Activated CD4-positive, alpha-beta T cell treated with anti-CD3 and anti-CD28 coated beads, Interleukin-2, amount 10 ng/mL, durations not matched to agents 7 days and 5 days (primary cell): Measurements from ENCODE around the gene NUP93. TPM values are rescaled to one million over a fixed set of nuclear protein-coding genes. Genes with fewer than 3 reads are reported as not detected.
"Not testable (repeated sequence)": the region's sequence is repeated elsewhere in the genome, so short reads cannot be mapped to it uniquely, and the experiment has no call there.

ENCODE experiments used
- CTCF ChIA-PET: fragments of 350-600 bp; sonication (Branson Sonifier 250); formaldehyde crosslinking; loops from one replicate; lab custom pipeline; 2021; ENCODE audit warnings: antibody characterized with exemption; lab: Charles Lee
- POLR2A ChIA-PET: fragments of 350-600 bp; sonication (Branson Sonifier 250); formaldehyde crosslinking; loops from one replicate; lab custom pipeline; 2021; ENCODE audit warnings: antibody characterized with exemption; lab: Charles Lee
- DNase-seq: peaks from one replicate; pipeline ENCODE4 v3.0.0-alpha.2; 2020
- H3K27ac Mint-ChIP-seq: one replicate; pipeline ENCODE4 v1.8.0; 2021; ENCODE audit warnings: mild to moderate bottlenecking, moderate library complexity, mixed read lengths
- H3K27me3 Mint-ChIP-seq: one replicate; pipeline ENCODE4 v1.8.0; 2021; ENCODE audit warnings: mixed read lengths
- H3K36me3 Mint-ChIP-seq: one replicate; pipeline ENCODE4 v1.8.0; 2021; ENCODE audit warnings: low read depth, mixed read lengths
- H3K4me1 Mint-ChIP-seq: one replicate; pipeline ENCODE4 v1.8.0; 2021; ENCODE audit warnings: mixed read lengths
- H3K4me3 Mint-ChIP-seq: one replicate; pipeline ENCODE4 v1.8.0; 2021; ENCODE audit warnings: mild to moderate bottlenecking, moderate library complexity, mixed read lengths
- H3K9me3 Mint-ChIP-seq: one replicate; pipeline ENCODE4 v1.8.0; 2021; ENCODE audit warnings: mixed read lengths
- total RNA-seq, 2 experiments: library from RNA; stranded (reverse); gene quantifications; one replicate each; pipeline ENCODE4 v1.2.3, GENCODE V29; 2021

NUP93 gene
- total RNA-seq, 2 experiments from 2014 or later = 85.0 to 85.9 TPM

DNA sequence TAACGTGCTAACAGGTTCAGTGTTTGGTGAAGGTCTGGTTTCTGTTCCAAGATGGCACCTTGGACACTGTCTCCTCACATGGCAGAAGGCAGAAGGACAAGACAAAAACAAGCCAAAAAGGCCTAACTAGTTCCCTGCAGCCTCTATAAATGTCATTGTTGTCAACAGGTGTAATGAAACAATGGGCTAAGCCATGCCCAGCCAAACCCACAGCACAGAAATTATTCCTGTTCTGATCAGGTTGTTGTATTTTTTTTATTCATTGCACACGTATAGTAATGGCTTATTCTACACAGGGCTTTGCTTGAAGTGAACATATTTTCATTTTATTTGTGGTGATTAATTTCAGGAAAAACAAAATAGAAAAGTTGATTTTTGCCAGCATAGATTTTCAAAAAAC lies 16.1 kb upstream of the NUP93 start:
- Mint-ChIP-seq H3K36me3 (no peaks in the 10 kb centered on the region), H3K9me3 (no peaks in the 10 kb centered on the region), H3K4me1 (peaks cover 19% of the 10 kb centered on the region), H3K27me3 (no peaks in the 10 kb centered on the region), H3K4me3 (no peak overlapping the region), H3K27ac (no peak overlapping the region)
- CTCF ChIA-PET = no interaction called here
- no peak for DNase-seq
- POLR2A ChIA-PET = no interaction called here

DNA sequence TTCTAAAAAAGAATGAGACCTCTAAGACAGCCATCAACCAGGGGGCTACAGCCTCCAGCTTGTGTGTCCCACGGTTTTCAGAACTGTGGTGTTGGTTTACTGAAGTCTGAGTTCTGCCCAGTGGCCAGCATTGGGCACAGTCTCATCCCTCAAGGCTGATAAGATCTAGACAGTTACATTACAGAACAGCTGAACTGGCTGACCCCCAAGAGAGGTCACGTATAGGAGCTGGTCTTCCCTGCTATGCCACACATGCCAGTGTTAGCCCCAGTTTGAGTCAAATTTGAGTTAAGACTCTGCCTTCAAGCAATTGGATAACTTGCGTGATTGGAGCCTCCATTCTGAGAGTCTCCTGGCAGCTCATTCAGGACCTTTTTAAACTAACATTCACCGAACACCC lies 14.8 kb upstream of the NUP93 start:
- no peaks in the 10 kb centered on the region for H3K27me3 Mint-ChIP-seq
- DNase-seq = no peak
- H3K36me3 Mint-ChIP-seq = no peaks in the 10 kb centered on the region
- no peak overlapping the region for H3K4me3 Mint-ChIP-seq
- no peak overlapping the region for H3K27ac Mint-ChIP-seq
- ChIA-PET CTCF (interaction anchor here (1.1 kb wide), 1 partner anchor 18 kb away, joined by 4 read pairs; no protein-coding TSS in a partner anchor), POLR2A (no interaction called here)
- no peaks in the 10 kb centered on the region for H3K9me3 Mint-ChIP-seq
- H3K4me1 Mint-ChIP-seq = peaks cover 5% of the 10 kb centered on the region

DNA sequence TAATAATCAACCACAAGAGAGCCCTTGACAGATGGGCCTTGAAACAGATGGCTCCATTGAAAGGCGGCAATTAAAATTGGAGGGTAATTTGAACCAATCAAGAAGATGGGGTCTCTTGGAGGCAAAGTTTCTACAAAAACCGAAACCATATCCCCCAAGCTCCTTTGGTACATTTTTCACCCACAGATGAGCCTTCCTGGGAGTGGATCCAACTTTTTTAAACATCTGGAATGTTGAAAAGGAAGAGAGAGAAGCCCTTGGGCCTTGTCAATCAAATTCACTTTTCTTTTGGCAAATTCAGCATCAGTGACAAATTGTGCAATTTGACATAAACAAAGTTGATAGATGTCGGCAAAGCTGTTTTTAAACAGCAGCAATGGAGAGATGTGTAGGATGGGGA lies 13.2 kb upstream of the NUP93 start:
- Mint-ChIP-seq H3K4me1 (no peaks in the 10 kb centered on the region), H3K27ac (no peak overlapping the region), H3K9me3 (no peaks in the 10 kb centered on the region), H3K36me3 (no peaks in the 10 kb centered on the region), H3K4me3 (no peak overlapping the region), H3K27me3 (peaks cover 6% of the 10 kb centered on the region)
- DNase-seq = no peak
- ChIA-PET CTCF (interaction anchor here (0.6 to 3.8 kb wide), 7 partner anchors 9 to 169 kb away, joined by 3 to 21 read pairs (median 3); partner anchors contain the start of gene NUP93), POLR2A (no interaction called here)

DNA sequence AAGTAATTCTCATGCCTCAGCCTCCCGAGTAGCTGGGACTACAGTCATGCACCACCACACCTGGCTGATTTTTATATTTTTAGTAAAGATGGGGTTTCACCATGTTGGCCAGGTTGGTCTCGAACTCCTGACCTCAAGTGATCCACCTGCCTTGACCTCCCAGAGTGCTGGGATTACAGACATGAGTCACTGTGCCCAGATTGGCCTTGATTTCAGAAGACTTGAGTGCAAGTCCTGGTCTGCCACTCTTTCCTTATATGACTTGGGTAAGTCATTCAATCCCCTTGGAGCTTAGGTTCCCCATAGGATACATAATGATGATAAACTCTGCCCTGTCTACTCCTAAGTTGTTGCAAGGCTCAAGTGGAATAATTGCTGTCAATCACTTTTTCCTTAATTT lies 12.4 kb upstream of the NUP93 start:
- CTCF ChIA-PET = interaction anchor here (1.0 to 3.8 kb wide), 8 partner anchors 8 to 170 kb away, joined by 3 to 21 read pairs (median 3); partner anchors contain the start of gene NUP93
- H3K4me1 Mint-ChIP-seq, DNase-seq, H3K36me3 Mint-ChIP-seq, POLR2A ChIA-PET, H3K9me3 Mint-ChIP-seq, H3K4me3 Mint-ChIP-seq, H3K27ac Mint-ChIP-seq: not testable (repeated sequence)
- H3K27me3 Mint-ChIP-seq = peaks cover 10% of the 10 kb centered on the region

DNA sequence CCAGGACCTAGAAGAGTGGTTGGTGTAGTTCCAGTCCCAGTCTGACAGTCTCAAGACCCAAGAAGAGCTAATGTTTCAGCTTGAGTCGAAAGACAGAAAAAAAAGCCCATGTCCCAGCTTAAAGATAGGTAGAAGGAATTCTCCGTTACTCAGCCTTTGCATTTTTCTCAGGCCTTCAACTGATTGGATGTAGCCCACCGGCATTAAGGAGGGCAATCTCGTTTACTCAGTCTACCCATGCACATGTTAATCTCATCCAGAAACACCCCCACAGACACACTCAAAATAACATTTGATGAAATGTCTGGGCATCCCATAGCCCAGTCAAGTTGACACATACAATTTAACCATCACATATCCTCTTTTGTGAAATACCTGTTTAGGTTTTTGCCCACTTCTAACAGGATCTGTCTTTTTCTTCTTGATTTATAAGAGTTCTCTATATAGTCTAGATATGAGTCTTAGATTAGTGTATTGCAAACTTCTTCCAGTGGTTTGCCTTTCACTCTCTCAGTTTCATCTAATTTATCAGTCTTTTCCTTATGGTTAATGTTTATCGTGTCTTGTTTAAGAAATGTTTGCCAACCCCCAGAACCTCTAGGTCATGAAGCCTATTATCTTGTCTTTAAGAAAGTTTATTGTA lies 7.6 kb upstream of the NUP93 start:
- POLR2A ChIA-PET = no interaction called here
- CTCF ChIA-PET = interaction anchor here (0.6 to 1.4 kb wide), 3 partner anchors 11 to 20 kb away, joined by 3 to 4 read pairs (median 3); no protein-coding TSS in a partner anchor
- H3K4me1 Mint-ChIP-seq = no peaks in the 10 kb centered on the region

DNA sequence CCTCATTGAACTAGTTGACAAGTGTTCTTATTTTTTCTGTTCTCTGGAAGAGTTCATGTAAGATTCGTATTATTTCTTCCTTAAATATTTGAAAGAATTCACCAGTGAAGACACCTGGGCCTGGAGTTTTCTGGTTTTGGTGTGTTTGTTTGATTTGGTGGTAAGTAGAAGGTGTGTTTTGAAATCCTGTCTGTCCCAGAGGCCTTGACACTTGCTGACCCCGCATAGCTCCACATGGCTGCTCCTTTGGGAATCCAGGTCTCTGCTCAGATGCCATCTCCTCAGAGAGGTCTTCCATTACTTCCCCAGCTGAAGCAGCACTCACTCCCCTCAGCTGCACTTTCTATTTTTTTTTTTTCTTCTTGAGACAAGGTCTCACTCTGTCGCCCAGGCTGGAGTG lies 5.7 kb upstream of the NUP93 start:
- peaks cover 6% of the 10 kb centered on the region for H3K4me1 Mint-ChIP-seq
- no peaks in the 10 kb centered on the region for H3K9me3 Mint-ChIP-seq
- H3K27ac Mint-ChIP-seq = no peak overlapping the region
- H3K27me3 Mint-ChIP-seq = peaks cover 12% of the 10 kb centered on the region
- no peaks in the 10 kb centered on the region for H3K36me3 Mint-ChIP-seq
- H3K4me3 Mint-ChIP-seq = no peak overlapping the region
- DNase-seq = no peak
- ChIA-PET CTCF (interaction anchor here (0.6 to 1.6 kb wide), 2 partner anchors 22 to 64 kb away, joined by 3 read pairs; no protein-coding TSS in a partner anchor), POLR2A (no interaction called here)

More for the DNA sequence above, 7.6 kb upstream of the NUP93 start:
- H3K36me3 Mint-ChIP-seq = no peaks in the 10 kb centered on the region
- no peaks in the 10 kb centered on the region for H3K9me3 Mint-ChIP-seq
- no peak for DNase-seq
- H3K27ac Mint-ChIP-seq = no peak overlapping the region
- peaks cover 12% of the 10 kb centered on the region for H3K27me3 Mint-ChIP-seq
- no peak overlapping the region for H3K4me3 Mint-ChIP-seq

DNA sequence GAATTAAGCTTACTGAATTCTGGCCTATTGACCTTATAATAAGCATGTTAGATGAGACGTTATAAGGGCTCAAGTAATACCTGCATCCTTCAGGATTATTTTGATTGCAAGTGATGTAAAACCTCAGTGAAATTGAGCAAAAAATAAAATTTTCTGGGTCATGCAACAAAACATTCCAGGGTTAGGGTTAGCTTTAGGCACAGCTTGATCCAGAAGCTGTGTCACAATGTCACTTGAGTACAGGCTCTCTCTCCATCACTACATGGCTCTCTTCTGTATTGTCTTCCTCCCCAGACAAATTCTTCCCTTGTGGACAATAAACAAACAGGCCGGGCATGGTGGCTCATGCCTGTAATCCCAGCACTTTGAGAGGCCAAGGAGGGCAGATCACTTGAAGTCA lies 3.6 kb upstream of the NUP93 start:
- no peaks in the 10 kb centered on the region for H3K36me3 Mint-ChIP-seq

DNA sequence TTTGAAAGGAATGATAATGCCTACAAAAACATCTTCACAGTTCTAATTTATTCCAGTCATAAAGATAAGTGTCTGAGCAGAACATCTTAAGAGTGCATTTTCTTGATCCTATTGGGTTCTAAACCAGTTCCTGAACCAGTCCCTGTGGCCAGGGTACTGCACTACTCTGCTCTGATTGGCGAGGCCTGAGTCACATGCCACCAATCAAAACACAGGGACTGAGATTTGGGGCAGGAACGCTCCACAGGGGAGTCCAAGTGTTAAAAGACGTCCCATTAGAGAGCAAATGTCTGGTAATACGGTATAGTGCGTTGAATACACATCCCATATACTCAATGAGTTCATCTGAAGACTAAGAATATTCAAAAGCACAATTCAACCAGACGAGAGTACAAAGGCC lies 3.0 kb upstream of the NUP93 start:
- H3K4me3 Mint-ChIP-seq = no peak overlapping the region
- CTCF ChIA-PET = interaction anchor here (1.2 kb wide), 1 partner anchor 25 kb away, joined by 3 read pairs; no protein-coding TSS in a partner anchor
- H3K9me3 Mint-ChIP-seq = no peaks in the 10 kb centered on the region
- H3K4me1 Mint-ChIP-seq = peaks cover 13% of the 10 kb centered on the region
- no peak overlapping the region for H3K27ac Mint-ChIP-seq
- POLR2A ChIA-PET = no interaction called here
- no peak for DNase-seq
- H3K36me3 Mint-ChIP-seq = no peaks in the 10 kb centered on the region
- peaks cover 6% of the 10 kb centered on the region for H3K27me3 Mint-ChIP-seq

More for the DNA sequence above, 3.6 kb upstream of the NUP93 start:
- Mint-ChIP-seq H3K9me3 (no peaks in the 10 kb centered on the region), H3K27me3 (peaks cover 9% of the 10 kb centered on the region), H3K4me3 (no peak overlapping the region), H3K4me1 (peaks cover 13% of the 10 kb centered on the region), H3K27ac (no peak overlapping the region)
- ChIA-PET CTCF (interaction anchor here (1.5 kb wide), 1 partner anchor 9 kb away, joined by 5 read pairs; no protein-coding TSS in a partner anchor), POLR2A (no interaction called here)
- no peak for DNase-seq

DNA sequence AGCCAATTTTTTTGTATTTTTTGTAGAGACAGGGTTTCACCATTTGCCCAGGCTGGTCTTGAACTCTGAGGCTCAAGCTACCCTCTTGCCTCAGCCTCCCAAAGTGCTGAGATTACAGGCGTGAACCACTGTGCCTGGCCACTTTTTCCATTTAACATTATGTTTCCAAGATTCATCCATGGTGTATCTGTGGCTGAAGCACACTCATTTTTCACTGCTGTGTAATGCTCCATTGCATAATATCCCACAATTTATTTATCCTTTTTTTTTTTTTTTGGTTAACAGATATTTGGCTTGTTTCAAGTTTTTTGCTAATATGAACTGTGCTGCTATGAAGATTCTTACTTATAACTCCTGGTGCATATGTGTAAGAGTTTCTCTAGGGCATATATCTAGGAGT lies 1.9 kb upstream of the NUP93 start:
- ChIA-PET CTCF (interaction anchor here (1.0 to 1.2 kb wide), 2 partner anchors 26 to 257 kb away, joined by 3 to 5 read pairs; no protein-coding TSS in a partner anchor), POLR2A (no interaction called here)
- H3K9me3 Mint-ChIP-seq = no peaks in the 10 kb centered on the region

DNA sequence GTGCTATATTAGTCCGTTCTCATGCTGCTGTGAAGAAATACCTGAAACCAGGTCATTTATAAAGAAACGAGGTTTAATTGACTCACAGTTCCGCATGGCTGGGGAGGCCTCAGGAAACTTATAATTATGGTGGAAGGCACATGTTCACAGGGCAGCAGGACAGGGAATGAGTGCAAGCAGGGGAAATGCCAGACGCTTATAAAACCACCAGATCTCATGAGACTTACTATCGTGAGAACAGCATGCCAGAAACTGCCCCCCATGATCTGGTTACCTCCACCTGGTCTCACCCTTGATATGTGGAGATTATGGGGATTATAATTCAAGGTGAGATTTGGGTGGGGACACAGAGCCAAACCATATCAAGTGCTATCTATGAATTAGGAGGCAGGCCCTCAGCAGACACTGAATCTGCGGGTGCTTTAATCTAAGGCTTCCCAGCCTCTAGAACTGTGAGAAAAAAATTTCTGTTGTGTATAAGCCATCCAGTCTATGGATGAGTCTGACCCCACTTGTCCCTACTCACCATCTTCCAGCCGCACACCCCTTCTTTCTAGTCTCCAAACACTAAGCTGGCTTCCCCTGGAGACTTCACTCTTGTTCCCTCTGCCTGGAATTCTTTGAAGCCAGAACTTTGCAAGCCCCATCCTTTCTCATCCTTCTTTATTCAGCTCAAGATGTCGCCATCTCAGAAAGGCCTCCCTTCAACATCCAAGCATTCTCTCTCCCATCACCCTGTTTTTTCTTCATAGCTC lies 772 bp upstream of the NUP93 start:
- POLR2A ChIA-PET = no interaction called here
- Mint-ChIP-seq H3K9me3 (no peaks in the 10 kb centered on the region), H3K4me1 (peaks cover 13% of the 10 kb centered on the region), H3K27ac (peak overlapping the region; percentile 81), H3K4me3 (no peak overlapping the region), H3K27me3 (no peaks in the 10 kb centered on the region), H3K36me3 (no peaks in the 10 kb centered on the region)
- no peak for DNase-seq
- CTCF ChIA-PET = interaction anchor here (0.6 to 1.5 kb wide), 3 partner anchors 11 to 45 kb away, joined by 3 to 5 read pairs (median 4); no protein-coding TSS in a partner anchor

More for the DNA sequence above, 1.9 kb upstream of the NUP93 start:
- Mint-ChIP-seq H3K4me1 (peaks cover 13% of the 10 kb centered on the region), H3K27me3 (no peaks in the 10 kb centered on the region), H3K27ac (no peak overlapping the region), H3K4me3 (no peak overlapping the region), H3K36me3 (no peaks in the 10 kb centered on the region)
- no peak for DNase-seq

DNA sequence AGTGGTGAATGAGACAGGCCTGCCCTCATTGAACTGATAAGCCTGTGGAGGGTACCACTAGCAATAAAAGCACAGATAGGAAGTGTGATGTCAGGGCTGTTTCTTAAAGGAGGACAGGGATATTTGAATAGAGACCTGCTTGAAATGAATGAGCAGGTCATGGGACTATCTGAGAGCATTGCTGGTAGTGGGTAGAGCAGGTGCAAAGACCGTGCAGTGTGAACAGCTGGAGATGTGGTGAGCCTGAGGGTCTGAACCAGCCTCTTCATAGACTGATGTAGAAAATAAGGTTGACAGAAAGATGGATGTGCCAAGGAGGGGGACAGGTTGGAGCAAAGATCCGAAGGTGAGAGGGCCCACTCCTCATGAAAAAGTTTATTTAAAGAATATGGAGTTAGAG lies 2.4 kb downstream of the NUP93 start:
- H3K27me3 Mint-ChIP-seq = no peaks in the 10 kb centered on the region
- POLR2A ChIA-PET = no interaction called here
- H3K4me3 Mint-ChIP-seq = no peak overlapping the region
- H3K36me3 Mint-ChIP-seq = no peaks in the 10 kb centered on the region
- CTCF ChIA-PET = no interaction called here
- DNase-seq = no peak
- H3K9me3 Mint-ChIP-seq = no peaks in the 10 kb centered on the region
- no peak overlapping the region for H3K27ac Mint-ChIP-seq
- H3K4me1 Mint-ChIP-seq = peaks cover 16% of the 10 kb centered on the region

DNA sequence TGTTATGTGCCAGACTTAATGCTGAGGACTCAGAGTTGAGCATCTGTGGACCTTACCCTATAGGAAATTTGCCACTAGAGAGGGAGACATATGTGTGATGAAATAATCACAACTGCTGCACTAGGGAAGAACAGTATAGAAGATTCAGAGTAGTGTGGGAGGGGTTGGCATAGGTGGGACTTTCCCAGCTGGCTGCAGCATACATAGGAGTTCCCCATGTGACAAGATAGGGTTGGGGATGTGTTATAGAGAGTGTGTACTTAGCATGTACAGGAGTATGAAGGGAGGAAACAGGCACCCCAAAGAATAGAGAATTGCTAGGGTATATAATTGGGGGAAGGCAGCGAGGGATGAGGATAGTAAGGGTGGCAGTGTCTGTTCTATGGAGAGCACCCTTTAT lies 2.9 kb downstream of the NUP93 start:
- no peak for DNase-seq
- POLR2A ChIA-PET = no interaction called here
- Mint-ChIP-seq H3K4me3 (no peak overlapping the region), H3K9me3 (no peaks in the 10 kb centered on the region), H3K36me3 (no peaks in the 10 kb centered on the region), H3K4me1 (peaks cover 16% of the 10 kb centered on the region), H3K27me3 (no peaks in the 10 kb centered on the region), H3K27ac (no peak overlapping the region)
- CTCF ChIA-PET = interaction anchor here (1.0 to 1.8 kb wide), 3 partner anchors 9 to 31 kb away, joined by 3 to 4 read pairs (median 4); no protein-coding TSS in a partner anchor

DNA sequence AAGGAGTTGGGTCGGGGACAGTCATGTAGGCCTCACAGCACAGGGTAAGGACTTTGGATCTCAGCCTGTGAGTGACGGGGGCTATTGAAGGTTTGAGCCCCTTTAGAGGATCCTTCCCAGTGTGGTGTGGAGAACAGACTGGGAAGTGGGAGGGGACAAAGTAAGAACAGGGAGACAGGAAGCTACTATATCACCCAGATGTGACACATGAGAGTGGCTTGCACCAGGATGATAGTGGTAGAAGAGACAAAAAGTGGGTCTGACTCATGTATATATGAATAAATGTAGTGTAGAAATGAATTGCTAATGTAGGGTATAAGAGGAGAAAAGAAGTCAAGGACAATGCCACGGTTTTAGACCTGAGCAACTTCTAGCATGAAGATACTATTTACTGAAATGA lies 4.5 kb downstream of the NUP93 start:
- CTCF ChIA-PET = interaction anchor here (1.8 kb wide), 1 partner anchor 19 kb away, joined by 4 read pairs; no protein-coding TSS in a partner anchor
- Mint-ChIP-seq H3K36me3 (peaks cover 5% of the 10 kb centered on the region), H3K27me3 (no peaks in the 10 kb centered on the region), H3K4me3 (no peak overlapping the region), H3K9me3 (no peaks in the 10 kb centered on the region), H3K27ac (no peak overlapping the region), H3K4me1 (peaks cover 8% of the 10 kb centered on the region)
- DNase-seq = no peak
- POLR2A ChIA-PET = no interaction called here
